HuH-7.5 (cell line): ENCODE measurements around the gene SLC6A19.
A peak's percentile ranks its signal among the peaks of the same experiment; 100 is the strongest.

ENCODE experiments used
- DNase-seq: peaks from one replicate; pipeline ENCODE4 v3.0.0; 2011; ENCODE audit warnings: low spot score

The SLC6A19 gene

GRCh38 chr5:1180841-1181271 lies 20.5 kb upstream of the SLC6A19 start:
- no peak for DNase-seq

- peak; percentile 59 for DNase-seq
Observed at GRCh38 chr5:1181451-1182359, 19.7 kb upstream of the SLC6A19 start.

GRCh38 chr5:1182360-1182632 lies 19.1 kb upstream of the SLC6A19 start:
- DNase-seq, result no peak

- DNase-seq, result peak; percentile 63
Observed at GRCh38 chr5:1182633-1183423, 18.6 kb upstream of the SLC6A19 start.

GRCh38 chr5:1183424-1184162 lies 17.8 kb upstream of the SLC6A19 start:
- DNase-seq, result no peak

- no peak for DNase-seq
Observed at GRCh38 chr5:1184163-1184470, 17.3 kb upstream of the SLC6A19 start.

- no peak for DNase-seq
Observed at GRCh38 chr5:1184481-1184880, 16.9 kb upstream of the SLC6A19 start.

GRCh38 chr5:1185038-1185627 lies 16.3 kb upstream of the SLC6A19 start:
- no peak for DNase-seq

- peak; percentile 76 for DNase-seq
Observed at GRCh38 chr5:1185629-1186350, 15.6 kb upstream of the SLC6A19 start.

- DNase-seq, result peak; percentile 41
Observed at GRCh38 chr5:1186351-1187233, 14.8 kb upstream of the SLC6A19 start.

- no peak for DNase-seq
Observed at GRCh38 chr5:1187234-1187949, 14.0 kb upstream of the SLC6A19 start.

- no peak for DNase-seq
Observed at GRCh38 chr5:1187950-1188334, 13.5 kb upstream of the SLC6A19 start.

- DNase-seq, result no peak
Observed at GRCh38 chr5:1188464-1188863, 12.9 kb upstream of the SLC6A19 start.

- no peak for DNase-seq
Observed at GRCh38 chr5:1189269-1189668, 12.1 kb upstream of the SLC6A19 start.

GRCh38 chr5:1190278-1190677 lies 11.1 kb upstream of the SLC6A19 start:
- no peak for DNase-seq

- no peak for DNase-seq
Observed at GRCh38 chr5:1190837-1191239, 10.6 kb upstream of the SLC6A19 start.

GRCh38 chr5:1192971-1193590 lies 8.3 kb upstream of the SLC6A19 start:
- no peak for DNase-seq

GRCh38 chr5:1193591-1193985 lies 7.8 kb upstream of the SLC6A19 start:
- DNase-seq, result no peak

- no peak for DNase-seq
Observed at GRCh38 chr5:1194378-1194777, 7.0 kb upstream of the SLC6A19 start.

- DNase-seq, result no peak
Observed at GRCh38 chr5:1195439-1195838, 6.0 kb upstream of the SLC6A19 start.
